NK-92 (cell line): ENCODE measurements around the gene UBIAD1.
"Not testable (repeated sequence)": the region's sequence is repeated elsewhere in the genome, so short reads cannot be mapped to it uniquely, and the experiment has no call there.

Experiments used
- DNase-seq: peaks from one replicate; lab custom pipeline; 2025; ENCODE audit not compliant: unreplicated experiment; lab: John Stamatoyannopoulos, UW

Gene UBIAD1

GRCh38 chr1:11279152-11279551 is 6.2 kb downstream of the UBIAD1 start:
- DNase-seq = no peak

- DNase-seq = no peak
Measured at GRCh38 chr1:11279630-11280029, 6.6 kb downstream of the UBIAD1 start.

DNA sequence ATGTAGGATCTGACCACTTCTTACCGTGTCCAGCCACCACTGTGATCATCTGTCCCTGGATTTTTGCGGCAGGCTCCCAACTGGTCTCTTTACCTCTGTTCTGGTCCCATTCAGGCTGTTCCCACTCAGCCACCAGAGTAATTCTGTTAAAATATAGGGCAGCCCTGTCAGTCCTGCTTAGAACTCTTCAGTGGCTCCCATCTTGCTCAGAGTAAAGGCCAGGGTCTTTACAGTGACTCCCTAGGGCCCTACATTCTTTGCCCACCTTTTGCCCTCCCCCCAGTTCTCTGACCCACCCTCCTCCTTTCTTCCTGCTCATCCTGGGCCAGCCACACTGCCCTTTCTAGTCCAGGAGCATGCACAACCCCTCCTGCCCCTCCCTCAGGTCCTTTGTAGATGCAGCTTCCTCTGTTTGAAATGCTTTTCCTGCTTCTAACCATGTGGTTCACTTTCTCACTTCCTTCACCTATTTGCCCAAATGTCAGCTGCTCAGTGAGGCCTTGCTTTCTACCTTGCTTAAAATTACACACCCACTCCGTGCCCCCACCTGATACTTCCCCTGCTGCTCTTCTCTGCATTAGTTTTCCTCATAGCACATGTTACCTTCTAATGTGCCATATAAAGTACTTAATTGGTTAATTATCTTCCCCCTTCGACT is 7.8 kb downstream of the UBIAD1 start:
- no peak for DNase-seq

DNA sequence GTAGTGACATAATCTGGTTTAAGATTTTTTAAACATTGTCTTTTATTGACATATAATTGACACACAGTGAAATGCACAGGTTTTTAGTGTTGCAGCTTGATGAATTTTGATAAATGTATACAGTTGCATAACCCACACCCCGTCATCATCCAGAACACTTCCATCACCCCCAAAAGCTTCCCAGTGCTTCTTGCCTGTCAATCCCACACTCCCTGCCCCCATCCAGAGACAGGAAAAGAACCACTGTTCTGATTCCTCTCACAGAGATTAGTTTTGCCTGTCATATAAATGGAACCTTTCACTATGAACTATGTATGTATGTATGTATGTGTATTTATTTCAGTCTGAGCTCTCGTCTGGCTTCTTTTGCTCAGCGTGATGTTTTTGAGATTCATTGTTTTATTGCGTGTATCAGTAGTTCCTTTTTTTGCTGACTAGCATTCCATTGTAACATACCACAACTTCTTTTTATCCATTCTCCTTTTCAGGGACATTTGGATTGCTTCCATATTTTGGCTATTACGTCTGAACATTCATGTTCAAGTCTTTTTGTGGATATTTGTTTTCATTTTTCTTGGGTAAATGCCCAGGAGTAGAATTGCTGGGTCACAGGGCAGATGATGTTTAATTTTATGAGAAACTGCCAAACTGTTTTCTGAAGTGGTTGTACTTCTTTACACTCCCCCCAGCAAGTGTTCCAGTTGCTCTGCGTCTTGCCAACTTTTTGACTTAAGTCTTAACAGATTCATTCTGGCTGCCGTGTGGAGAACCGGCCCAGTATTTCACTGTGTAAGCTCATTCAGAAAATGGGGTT is 8.7 kb downstream of the UBIAD1 start:
- DNase-seq = no peak

DNA sequence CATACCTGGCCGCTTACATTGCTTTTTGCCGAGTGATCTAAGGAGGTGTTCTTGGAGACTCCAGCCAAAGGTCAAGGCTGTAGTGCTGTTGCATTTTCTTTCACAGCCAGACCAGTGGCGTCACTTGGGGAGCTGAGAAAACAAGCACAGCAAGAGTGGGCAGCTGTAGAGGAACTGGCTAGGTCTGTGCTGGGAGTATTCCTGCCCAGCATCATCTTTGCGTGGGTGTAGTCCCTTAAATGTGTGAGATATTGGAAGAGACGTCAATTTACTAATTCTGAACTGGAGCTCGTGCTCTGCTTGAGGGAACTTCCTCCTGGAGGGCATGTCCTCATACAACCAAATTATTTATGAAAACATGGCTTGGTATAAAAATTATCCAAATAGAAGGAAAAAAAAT is 10.2 kb downstream of the UBIAD1 start:
- DNase-seq = no peak

DNA sequence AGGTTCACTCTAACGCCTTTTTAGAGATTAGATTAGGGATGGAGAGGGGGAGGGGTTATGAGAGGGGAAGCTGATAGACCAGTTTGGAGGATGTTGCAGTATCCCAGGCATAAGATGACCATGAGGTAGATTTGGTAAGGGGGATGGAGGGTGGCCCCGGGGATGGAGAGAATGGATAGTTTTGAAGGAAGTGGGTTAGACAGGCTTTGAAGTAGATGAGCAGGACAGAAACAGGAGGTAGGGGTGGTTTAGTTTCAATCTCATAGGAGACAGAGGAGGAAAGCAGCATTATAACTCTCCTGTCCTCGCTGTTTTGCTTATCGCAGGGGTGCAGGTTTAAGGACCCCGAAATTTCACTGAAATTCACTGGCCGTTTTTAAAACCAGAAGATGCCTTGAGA is 11.8 kb downstream of the UBIAD1 start:
- no peak for DNase-seq

GRCh38 chr1:11285883-11286734 is 13.1 kb downstream of the UBIAD1 start:
- DNase-seq = no peak

DNA sequence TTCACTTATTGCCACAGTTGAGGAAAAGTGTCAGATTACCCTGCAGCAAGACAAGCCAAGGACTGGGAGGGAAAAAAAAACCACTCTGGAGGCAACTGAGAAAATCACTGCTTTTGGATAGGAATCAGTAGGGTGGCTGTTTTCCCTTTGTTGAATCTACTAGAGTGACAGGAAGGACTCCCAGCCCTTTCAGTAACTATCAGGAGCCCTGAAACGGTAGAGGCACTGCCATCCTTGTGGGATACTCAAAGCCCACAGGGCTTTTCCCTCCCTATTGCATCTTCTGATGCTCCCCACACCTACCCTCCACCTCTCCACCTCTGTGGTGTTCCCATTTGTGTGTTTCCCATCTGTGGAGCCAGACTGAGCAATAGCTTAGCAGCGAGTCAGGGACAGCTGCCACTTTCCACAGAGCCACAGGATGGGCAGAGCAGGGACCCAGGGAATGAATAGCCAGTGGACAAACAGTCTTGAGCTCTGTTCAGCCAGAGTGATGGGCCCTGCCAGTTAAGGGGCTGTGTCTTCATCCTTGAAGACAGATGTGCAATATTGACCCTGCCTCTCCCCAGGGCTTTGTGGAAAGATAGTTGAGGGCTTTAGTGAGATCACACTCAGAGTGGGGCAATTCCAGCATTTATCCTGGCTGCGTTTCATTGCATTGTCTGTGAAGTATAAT is 13.9 kb downstream of the UBIAD1 start:
- DNase-seq = no peak

DNA sequence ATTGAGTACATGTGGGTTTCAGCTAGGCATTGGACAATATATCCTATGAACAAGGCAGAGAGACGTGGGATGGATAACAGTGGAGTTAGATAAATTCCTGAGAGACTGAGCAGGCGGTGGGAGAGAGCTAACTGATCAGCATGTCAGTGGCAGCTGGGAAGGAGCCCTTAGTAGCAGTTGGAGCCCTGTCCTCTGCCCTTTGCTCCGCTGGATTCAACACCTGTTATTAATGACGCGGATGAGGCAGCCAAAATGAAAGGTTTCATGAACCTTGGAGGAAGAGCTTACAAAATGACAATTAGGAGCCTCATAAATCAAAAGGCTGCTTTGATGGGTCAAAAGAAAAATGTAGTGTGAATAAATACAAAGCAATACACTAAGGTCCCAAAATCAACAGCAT is 16.1 kb downstream of the UBIAD1 start:
- no peak for DNase-seq

GRCh38 chr1:11291049-11291448 is 18.1 kb downstream of the UBIAD1 start:
- no peak for DNase-seq

DNA sequence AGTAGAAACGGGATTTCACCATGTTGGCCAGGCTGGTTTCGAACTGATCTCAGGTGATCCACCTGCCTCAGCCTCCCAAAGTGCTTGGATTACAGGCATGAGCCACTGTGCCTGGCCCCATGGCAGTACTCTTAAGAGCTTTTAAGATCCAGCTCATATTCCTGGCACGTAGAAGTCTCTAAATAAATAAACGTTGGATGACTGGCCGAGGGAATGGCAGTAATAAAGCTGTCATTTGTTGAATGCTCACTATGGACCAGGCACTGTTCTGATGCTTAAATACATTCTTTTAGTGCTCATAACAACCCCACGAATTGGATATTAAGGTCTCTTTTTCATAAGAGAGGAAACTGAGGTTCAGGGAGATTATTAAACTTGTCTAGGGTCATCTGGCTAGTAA is 20.9 kb downstream of the UBIAD1 start:
- no peak for DNase-seq

DNA sequence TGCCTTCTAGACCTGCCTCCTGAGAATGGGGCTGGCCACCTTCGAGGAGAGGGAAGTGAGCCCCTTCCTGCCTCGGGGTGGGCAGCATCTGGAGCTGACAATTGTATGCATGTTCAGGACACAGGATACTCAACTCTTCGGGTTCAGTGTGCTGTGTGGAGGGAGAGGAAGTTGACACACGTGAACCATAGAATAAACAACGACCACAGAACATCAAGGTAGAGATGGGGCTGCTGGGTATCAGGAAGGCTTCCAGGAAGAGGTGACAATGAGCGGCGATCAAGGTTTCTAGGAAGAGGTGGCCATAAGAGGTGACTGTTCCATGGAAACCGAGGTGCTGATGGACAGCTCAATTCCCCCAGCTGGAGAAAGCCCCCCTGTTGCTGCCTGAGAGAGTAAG is 22.0 kb downstream of the UBIAD1 start:
- no peak for DNase-seq

DNA sequence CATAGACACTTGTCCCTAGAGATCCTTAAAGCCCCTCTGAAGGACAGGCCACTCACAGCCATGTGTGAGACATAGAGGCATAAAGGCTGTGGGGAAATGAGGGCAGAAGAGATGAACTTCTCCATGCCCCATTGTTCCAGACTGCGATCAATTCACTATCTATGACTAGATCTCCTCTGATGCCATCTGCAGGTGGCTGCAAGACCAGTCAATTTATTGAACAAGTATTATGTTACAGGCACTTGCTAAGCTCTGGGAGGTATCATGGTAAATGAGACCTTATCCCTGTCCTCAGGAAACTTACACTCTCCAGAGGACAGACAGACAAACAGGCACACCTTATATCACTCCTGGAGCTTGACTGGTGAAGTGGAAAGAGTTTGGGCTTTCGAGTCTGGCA is 22.9 kb downstream of the UBIAD1 start:
- no peak for DNase-seq

- not testable (repeated sequence) for DNase-seq
Measured at GRCh38 chr1:11297774-11298173, 24.8 kb downstream of the UBIAD1 start.

GRCh38 chr1:11298390-11299224 is 25.6 kb downstream of the UBIAD1 start:
- no peak for DNase-seq

GRCh38 chr1:11299225-11299574 is 26.2 kb downstream of the UBIAD1 start:
- DNase-seq = no peak

GRCh38 chr1:11301601-11302000 is 28.6 kb downstream of the UBIAD1 start:
- no peak for DNase-seq

DNA sequence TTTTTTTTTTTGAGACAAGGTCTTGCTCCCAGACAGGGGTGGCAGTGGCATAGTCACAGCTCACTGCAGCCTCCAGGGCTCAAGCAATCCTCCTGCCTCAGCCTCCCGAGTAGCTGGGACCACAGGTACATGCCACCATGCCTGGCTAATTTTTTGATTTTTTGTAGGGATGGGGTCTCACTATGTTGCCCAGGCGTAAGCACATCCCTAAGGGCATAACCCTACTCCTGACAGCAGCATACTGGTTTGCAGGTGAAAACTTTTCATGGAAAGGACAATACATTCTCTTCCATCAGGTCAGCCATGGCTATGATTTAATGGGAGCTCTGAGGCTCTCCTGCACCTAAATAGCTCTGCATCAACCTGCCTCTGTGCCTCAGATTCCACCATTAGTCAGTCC is 29.4 kb downstream of the UBIAD1 start:
- no peak for DNase-seq

GRCh38 chr1:11305516-11305915 is 32.5 kb downstream of the UBIAD1 start:
- DNase-seq = not testable (repeated sequence)

DNA sequence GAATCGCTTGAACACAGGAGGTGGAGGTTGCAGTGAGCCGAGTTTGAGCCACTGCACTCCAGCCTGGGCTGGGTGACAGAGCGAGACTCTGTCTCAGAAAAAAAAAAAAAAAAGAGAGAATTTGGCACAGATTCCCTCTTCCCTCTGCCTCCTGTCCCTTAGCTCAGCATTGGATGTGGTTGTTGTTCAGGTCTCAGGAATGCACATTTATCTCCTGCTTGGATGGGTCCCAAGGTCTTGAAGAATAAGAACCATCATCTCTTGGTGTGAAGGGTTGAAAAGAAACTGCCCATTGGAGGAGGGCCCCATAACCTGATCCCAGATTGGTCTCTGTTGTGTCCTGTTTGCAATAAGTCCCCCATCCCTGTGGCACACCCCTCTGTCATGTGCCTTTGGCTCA is 34.9 kb downstream of the UBIAD1 start:
- DNase-seq = no peak
